Fibroblast of skin of right biceps (primary cell): ENCODE measurements around the gene SNAP25.

Source experiments
- DNase-seq: peaks from one replicate; pipeline ENCODE4 v3.0.0-alpha.2; 2013

SNAP25 gene

DNA sequence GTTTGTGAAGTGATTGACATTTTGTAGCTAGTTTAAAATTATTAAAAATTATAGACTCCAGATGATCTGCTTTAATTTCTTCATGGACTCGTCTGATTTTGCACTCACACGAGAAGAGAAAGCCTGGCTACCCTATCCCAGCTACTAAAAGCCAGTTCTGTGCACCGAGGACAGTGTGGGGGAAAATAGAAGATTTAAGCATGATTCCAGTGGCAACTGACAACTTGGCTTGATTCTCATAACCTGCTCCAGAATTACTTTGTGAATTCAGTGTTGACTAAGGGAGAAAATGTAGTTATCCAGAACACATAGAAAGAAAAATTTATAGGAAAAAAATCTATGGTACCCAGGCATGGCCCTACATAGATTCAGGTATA is 88.7 kb downstream of the SNAP25 start:
- no peak for DNase-seq

DNA sequence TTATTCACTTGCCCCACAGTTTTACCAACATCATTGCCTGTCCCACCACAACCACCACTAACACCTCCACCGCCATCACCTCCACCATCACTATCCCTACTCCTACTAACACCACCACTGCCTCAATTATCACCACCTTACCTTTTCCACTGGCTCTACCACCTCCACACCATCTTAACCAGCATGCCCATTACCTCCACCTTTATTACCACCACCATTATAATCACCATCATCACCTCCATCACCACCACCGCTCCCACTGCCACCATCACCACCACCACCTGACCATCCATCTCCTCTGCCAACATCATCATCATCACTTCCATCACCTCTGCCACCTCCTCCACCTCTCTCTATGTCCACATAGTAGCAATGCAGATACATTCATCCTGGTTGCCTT is 90.0 kb downstream of the SNAP25 start:
- DNase-seq: no peak

- DNase-seq: peak; percentile 96
Measured at GRCh38 chr20:10309326-10309725, 90.7 kb downstream of the SNAP25 start.

- peak; percentile 21 for DNase-seq
Measured at GRCh38 chr20:10312111-10312510, 93.5 kb downstream of the SNAP25 start.

DNA sequence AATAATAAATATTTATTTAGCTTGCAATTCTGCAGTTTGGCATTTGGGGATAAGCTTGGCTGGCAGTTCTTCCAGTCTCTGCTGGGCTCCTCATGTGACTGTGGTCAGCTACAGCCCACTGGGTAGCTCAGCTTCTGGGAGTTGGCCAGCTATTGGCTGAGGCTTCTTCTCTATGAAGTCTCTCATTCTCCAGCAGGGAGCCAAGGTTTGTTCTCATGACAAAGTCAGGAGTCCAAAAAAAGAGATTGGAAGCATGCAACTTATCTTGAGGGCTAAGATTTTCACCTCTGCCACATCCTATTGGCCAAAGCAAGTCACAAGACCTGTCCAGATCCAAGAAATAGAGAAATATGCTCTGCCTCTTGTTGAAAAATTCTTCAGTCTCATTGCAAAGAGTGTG is 94.6 kb downstream of the SNAP25 start:
- no peak for DNase-seq

GRCh38 chr20:10313701-10314100 is 95.1 kb downstream of the SNAP25 start:
- no peak for DNase-seq

GRCh38 chr20:10314198-10314597 is 95.6 kb downstream of the SNAP25 start:
- DNase-seq: peak; percentile 76

DNA sequence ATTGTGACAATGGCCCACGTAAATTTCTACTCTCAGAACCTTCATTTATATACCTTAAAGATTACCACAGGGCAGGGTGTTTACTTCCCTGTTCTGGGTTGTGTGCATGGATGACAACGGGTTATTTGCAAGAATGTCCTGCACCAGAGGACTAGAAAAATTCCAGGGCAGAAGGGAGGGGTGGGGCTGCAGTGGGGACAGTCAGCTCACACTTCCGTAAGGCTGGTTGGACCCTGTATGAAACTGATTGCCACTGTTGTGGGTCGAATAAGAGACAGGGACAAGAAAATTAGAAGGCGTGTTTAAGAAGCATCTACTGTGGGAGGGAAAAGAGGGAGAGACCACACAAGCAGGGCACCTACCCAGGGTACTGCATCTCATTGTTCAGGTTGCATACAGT is 96.5 kb downstream of the SNAP25 start:
- DNase-seq: no peak

DNA sequence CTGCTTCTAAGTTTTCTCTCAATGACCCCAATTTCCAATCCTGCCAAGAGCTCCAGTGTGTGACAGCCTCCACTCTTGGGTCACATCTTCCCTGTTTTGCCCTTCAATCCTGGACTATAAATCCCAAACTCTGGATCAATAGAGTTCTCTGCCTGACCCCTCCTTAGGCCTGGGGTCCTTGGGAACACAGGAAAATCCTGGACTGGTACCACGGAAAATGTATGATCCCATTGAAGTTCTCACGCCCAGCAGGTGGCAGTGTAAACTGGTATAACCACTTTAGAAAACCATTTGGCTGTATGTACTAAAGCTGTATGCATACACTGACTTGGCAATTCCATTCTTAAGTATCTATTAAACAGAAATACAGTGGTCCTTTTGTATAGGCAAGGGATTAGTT is 98.0 kb downstream of the SNAP25 start:
- DNase-seq: no peak

DNA sequence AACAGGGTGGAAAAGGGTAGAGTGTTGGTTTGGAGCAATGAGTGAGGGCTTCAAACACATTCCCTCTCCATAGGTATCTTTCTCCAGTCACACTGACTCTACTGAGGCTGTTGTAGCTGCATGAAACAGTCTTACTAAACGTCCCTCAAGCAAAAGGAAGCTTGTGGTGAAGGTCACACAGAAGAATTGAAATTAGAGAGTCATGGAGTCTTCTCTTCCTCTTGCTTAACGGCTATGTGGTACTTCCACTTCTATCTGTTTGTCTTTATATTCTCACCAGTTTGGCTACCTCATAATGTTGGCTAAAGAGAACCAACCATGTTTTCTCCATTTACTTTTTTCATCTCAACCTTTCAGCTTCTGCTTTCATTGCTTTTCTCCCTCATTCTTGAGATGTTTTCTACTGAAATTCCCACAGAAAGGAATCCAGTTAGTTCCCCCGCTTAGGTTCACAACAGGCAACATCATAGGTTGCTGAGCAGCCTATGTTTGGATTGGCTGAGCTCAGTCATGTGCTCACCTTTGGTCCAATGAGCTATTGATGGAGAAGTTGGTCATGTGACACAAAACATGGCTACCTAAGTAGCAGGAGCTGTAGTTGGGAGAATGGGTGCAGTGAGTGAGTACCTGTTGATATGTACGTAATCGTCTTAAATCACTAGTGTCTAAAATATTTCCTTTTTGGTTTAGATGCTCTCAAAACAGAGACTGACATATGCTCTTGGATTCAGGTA is 99.8 kb downstream of the SNAP25 start:
- DNase-seq: no peak

GRCh38 chr20:10319855-10320254 is 101.2 kb downstream of the SNAP25 start:
- DNase-seq: no peak

DNA sequence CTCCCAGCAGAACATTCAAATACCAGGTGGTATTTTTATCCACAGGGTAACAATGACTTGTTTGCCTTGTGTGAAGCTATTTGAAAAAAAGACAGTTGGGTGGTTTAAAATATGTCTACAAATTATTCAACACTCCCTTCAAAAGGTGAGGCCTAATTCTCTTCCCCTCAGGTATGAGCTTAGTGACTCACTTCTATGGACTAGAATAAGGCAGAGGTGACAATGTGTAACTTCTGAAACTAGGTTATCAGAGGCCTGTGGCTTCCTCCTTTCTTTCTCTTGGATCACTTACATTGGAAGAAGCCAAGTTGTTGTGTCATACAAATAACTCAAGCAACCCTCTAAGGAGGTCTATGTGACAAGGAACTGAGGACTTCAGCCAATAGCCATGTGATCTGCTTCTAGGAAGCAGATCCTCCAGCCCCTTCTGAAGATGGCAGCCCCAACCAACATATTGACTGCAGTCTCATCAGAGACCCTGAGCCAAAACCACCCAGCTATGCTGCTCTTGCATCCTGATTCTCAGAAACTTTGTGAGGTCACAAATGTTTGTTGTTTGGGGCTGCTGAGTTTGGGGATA is 102.6 kb downstream of the SNAP25 start:
- DNase-seq: no peak

- DNase-seq: peak; percentile 33
Measured at GRCh38 chr20:10322073-10323012, 103.7 kb downstream of the SNAP25 start.

GRCh38 chr20:10323729-10324128 is 105.1 kb downstream of the SNAP25 start:
- DNase-seq: no peak

GRCh38 chr20:10324198-10324847 is 105.7 kb downstream of the SNAP25 start:
- DNase-seq: no peak

GRCh38 chr20:10328897-10329255 is 110.2 kb downstream of the SNAP25 start:
- DNase-seq: no peak

DNA sequence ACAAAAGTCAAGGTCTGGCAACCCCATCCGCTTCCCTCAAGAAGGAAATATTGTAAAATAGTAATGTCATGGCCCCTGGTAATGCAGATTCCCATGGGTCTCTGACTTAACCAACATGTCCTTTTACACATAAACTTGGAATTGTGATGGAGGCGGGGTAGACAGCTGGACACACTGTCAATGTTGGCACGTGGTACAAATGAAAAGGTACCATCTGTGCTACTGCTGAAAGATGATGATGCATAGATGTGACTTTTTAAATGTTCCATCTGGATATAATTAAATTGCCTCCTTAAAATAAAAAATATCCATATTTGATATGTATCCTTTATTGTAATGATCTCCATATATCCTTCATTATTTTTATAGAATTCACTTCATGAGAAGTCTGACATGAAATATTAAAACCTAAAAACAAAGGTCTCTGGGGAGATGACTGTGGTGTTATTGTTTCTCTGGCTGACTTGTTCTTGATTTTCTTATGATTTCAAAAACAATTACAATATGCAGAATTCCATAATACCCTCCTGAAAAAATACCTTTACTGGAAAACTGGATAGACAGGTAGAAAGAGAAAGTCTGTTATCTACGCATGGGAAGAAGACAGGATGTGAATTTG is 110.9 kb downstream of the SNAP25 start:
- no peak for DNase-seq

- DNase-seq: no peak
Measured at GRCh38 chr20:10330071-10330470, 111.4 kb downstream of the SNAP25 start.

- peak; percentile 47 for DNase-seq
Measured at GRCh38 chr20:10332656-10333415, 114.2 kb downstream of the SNAP25 start.

- peak; percentile 57 for DNase-seq
Measured at GRCh38 chr20:10336959-10337729, 118.5 kb downstream of the SNAP25 start.
